M059J (cell line): ENCODE measurements around the gene ADAMTS17. TPM values are rescaled to one million over a fixed set of nuclear protein-coding genes. Genes with fewer than 3 reads are reported as not detected.
A peak's percentile ranks its signal among the peaks of the same experiment; 100 is the strongest.

Source experiments
- DNase-seq: peaks from one replicate; pipeline ENCODE4 v3.0.0-alpha.2; 2012; ENCODE audit warnings: low read depth
- total RNA-seq: library from RNA; depleted of rRNA; stranded (reverse); fragments of >200 nt; shearing (Covaris generic); gene quantifications from 2 replicates; pipeline ENCODE4 v1.2.3, GENCODE V29; 2014

The ADAMTS17 gene
- total RNA-seq, 1 experiment from 2014 or later = 0.02 TPM

DNA sequence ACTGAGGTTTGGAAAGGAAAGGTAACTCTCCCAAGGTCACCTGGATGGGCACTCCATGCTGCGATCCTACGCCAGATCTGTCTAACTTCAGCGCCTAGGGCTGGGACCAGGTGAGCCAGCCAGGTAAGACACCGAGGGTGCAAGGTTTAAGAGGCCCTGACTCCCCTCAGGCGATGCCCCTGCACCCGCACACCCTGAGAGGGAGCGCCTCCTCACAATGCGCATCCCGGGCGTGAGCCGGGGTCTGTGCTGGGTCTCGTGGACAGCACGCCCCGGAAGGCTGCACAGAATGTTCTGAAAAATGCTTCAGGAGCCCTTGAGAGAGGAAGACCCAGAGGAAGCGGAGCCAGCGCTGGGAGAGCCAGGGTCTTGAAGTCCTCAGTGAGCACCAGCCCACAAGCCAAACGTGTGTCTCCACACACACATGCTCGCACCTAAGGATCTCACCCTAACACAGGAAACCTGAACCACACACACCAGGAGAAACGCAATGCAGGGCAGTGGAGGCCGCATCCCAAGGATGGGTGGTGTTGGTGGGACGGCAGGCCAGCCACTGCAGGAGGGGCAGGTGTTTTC, 142.0 kb downstream of the ADAMTS17 start:
- DNase-seq = no peak

DNA sequence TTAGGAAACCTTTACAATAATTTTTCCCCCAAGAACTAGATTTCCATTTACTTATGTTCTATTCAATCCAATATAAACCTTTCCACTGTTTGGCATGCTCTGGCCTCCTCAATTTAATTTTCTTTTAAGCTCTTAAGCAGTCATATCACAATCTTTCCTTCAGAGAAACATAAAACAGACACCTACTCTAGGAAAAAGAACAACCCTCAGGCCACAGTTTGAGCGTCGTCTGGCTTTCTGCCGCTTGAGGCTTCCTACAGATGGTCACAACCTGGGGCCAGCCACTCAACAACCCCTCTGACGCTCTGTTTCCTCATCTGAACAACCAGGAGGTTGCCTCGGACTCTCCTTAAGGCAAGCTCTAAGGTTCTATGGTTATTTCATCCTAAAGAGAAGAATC, 143.3 kb downstream of the ADAMTS17 start:
- DNase-seq = no peak

DNA sequence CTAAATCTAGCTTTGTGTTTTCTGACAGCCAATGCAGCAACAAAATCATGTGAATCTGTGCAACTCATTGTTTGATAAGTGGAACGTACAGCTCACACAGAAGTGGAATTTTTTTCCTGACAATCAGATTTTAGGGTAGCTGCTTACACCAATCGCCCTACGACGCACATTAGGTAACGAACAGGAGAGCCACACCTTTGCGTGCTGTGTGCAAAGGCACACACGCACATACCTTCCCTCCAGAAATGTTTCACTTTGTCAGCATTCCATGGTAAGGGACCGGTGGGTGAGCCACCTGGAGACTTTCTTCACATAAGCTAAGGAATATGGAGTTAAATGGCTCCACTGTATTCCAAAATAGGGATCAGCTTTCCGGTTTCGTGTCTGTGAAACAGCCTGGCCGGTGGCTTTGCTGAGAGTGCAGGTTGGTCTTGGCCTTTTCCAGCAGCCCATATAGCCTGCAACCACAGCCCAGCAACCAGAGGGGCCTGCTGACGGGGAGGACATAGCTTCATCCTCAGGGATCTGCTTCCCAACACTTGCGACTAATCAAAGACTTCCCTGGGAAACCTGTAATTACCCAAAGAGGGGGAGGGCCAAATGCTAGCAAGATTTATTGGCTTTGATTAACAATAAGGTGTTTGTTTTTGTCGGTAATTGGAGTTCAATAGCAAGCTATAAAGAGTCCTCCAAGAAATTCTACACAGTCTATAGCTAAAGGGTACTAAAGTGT, 145.3 kb downstream of the ADAMTS17 start:
- no peak for DNase-seq

DNA sequence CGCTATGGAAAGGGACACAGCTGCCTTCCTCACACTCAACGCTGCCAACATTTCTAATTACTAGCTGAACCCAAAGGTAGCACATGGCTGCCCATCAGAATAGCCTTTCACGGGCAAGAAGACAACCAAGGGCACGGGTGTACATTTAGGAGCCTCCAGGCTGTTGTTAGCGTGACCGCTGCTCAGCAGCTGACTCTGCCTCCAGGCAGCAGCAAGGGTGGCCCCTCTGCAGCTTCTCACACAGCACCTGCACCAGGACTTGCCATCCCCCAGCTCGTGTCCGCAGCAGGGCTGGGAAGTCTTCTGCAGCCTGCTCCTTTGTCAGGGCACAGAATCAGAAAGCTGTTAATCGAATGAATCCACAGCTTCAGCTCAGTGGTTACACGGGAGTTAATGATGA, 146.8 kb downstream of the ADAMTS17 start:
- no peak for DNase-seq

DNA sequence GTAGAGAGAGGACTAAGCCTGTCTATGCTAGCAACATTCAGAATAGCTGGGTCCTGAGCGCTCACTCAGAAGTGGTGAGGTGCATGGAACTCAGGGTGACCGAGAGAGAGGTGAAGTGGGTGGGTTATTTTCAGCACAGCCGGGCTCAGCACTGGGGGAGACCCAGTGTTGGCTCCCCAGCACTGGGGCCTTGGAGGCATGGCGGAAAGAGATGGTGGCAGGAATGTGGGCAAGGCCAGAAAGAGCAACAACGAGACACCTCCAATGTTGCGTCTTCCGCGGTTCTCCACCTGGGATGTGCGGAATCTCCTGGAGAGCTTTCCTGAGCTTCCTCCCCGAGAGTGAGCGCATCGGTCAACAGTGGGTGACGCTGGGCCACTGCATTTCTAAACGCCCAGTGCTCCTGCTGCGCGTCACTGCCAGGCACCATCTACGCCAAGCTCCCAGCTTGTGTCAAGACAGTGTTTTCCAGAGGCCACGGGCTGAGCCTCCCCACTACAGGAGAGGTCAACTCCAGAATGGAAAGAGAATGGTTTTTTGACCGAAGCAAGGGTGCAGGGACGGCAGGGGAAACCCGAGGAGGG, 148.4 kb downstream of the ADAMTS17 start:
- no peak for DNase-seq

DNA sequence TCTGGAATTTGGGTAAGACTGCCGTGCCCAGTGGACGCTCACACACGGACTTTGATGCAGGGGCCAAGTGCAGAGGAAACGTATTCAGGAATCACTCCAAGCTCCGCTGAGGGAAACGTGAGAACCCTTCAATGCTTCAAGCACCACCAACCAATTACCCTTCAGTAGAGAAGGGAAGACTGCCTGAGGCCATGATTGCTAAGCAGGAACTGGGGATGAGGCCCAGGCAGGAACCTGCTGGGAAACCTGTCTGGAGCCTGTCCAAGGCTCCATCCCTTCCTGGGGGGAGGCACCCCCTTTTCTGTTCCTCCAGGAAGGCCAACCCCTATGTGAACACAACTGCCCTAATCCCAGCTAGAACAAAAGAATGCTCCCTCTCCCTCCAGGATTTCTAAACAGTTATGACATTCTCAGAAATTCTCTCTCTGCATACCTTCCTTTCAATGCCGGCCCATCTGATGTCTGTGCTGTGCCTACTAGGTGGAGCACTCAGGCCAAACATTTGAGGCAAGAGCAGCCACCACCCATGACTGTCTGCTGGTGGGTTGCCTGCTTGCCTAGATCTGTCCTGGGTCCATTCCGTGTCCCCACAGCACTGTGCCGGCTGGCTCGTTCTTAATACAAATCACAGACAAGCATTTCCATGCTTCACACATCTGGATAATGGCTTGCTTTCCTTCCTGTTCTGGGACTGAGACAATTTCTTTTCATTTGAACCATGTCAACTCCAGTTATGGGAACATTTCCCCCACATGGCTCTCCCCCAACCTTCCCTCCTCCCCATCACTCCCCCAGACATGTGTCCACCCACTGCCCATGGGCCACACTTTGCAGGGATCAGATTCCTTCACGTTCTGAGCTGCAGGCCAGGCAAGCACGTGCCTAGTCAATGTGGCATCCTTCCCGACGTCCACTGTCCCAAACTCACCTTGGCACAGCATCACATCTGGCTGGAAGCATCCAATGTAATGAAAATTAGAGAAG, 149.4 kb downstream of the ADAMTS17 start:
- DNase-seq = peak; percentile 10

DNA sequence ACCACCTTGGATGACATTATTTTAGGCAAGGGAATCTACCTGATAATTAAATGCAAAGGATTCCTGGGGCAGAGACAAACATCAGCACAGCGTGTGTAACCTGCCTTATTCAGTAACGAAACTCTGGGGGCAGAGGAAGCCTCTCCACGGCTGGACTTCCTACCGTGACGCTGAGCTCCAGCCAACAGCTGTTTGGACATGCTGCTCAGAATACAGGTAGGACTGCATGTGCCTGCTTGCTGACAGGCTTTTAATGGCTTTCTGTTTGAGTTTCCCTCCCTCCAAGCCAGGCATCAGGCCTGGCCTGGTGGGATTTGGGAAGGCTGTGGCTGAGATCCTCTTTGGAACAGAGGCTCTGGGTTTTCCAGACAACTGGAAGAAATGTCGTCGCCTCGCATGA, 150.6 kb downstream of the ADAMTS17 start:
- no peak for DNase-seq

DNA sequence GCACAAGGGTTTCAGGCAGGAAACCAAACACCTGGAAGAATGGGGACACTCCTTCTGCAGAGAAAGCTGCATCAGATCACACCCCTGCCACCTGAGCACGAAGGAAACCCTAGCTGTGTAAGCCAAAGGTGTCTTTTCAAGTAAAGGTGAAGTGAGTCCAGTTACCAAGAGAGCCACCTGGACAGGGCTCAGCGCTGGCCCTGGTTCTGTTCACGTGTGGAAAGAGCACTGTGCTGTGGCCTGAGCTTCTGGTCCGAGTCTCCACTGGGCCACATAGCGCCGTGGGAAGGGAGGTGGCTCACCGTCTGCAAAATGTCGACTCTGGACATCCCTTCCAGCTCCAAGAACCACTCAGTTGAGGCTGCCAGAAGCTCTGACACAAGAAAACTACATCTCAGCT, 151.1 kb downstream of the ADAMTS17 start:
- no peak for DNase-seq

DNA sequence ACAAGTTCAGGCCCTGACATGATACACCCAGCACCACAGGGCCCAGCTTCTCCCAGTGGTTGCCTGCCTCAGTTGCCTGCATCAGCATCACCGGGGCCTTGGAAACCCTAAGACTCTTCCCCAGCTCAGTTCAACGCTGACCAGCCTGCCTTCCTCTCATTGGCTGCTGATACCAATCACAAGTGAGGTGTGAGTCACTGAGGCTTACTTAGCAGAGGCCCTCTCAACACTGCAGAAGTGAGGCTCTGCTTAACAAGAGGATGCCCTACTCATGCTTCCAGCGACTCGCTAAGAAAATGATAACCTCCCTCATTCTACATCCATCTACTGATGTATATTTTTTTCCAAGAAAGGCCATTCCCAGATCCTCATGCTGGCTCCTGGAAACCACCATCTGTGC, 151.9 kb downstream of the ADAMTS17 start:
- DNase-seq = peak; percentile 45

DNA sequence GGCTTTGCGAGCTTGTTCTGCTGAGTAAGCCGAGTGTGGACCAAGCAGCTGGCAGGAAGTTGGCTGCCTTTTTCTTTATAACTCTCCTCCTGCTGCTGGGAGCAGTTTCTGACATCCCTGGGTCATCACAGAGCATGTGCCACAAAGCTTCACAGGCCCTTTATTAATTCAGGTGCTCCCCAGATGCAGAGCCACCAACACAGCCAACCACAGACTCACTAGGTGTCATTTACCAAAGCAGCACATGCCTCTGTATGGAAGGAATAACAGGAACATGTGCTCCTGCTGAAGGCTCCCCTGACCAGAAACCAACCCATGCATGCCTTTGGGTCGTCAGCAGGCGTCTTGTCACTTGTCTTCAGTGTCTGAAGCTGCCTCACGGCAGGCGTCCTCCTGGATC, 152.5 kb downstream of the ADAMTS17 start:
- no peak for DNase-seq

DNA sequence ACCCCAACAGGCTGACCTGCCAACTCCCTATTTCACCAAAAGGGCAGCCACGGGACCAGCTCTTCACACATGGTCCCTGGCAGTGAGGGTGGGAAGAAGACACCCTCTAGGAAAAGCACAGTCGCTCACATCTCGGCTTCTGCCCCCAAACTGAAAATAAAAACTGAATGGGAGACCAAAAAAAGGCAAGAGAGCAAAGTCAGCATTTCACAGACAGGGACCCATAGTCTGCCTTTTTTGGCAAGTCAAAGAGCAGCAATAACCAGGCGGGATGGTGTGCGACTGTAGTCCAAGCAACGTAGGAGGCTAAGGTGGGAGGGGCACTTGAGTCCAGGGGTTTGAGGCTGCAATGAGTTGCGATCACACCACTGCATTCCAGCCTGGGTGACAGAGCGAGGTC, 154.1 kb downstream of the ADAMTS17 start:
- DNase-seq = no peak

DNA sequence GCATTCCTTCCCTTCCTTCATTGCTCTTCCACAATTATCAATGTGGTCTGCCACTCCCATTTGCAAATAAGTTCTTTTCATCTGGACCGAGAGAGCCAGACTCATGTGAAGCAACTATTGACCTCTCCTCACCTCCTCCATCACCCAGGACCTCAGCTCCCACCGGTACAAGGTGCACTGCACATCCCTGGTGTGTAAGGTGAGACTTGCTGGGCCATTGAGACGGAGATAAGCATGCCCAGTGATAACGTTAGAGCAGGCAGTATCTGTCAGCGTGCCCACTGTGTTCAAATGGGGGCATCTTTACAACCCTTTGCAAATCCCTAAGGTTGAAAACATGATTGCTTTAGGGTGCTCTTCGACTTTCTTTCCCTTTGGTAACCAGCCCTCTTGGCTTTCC, 154.8 kb downstream of the ADAMTS17 start:
- no peak for DNase-seq

DNA sequence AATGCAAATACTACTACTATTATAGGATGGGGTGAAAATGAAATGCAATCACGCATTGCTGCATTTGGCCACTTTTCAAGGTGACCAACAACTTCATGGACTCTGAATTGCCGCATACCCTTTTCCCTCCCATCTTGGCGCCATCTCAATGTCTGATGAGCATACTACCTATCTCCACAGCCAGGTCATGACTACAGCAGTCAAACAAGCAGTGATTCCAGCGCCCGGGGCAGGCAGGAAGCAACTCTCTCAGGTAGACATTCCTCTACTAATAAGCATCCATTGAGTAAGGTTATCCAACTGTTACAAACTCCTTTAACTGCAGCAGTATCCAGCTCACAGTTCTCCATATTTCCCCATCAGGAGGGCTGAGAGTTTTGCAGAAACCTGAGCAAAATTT, 155.4 kb downstream of the ADAMTS17 start:
- DNase-seq = no peak

DNA sequence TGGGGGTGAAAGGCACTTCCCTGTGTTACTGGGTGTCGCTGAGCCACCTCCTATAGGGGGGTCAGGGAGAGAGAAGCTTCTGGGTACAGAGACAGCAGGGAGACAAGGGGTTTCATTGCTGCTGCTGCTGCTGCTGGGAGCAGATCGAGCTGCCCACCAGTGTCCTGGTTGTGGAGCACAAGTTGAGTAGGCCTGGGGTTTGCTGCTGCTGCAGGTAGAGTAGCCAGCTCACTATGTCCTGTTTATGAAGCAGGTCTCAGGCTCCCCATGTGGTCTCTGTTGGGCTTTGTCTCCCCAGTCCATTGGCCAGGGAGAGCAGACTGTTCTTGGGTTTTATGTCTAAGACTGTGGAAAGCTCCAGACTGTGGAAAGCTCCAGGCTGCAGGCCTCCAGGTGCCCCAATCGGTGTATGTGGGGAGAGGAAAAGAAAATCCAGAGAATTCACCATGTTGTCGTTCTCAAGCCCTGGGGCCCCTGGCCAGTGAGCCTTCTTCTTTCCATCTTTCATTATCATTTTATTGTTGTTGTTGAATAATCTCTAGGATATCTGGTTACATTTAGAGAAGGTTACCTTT, 157.8 kb downstream of the ADAMTS17 start:
- DNase-seq = no peak

DNA sequence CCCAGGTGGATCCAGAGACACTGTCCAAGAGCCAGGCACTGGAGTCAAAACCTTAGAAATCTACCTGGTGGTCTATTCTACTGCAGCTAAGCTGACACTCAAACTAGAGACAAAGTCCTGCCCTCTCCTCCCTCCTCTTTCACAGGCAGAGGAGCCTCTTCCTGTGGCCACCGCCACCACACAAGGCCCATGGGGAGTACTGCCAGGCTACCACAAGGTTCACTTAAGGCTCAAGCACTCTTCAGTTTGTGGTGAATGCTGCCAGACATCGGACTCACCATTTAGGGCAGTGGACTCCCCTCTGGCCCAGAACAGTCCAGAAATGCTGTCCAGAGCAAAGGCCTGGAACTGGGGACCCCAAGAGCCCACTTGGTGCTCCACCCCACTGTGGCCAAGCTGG, 160.9 kb downstream of the ADAMTS17 start:
- no peak for DNase-seq

DNA sequence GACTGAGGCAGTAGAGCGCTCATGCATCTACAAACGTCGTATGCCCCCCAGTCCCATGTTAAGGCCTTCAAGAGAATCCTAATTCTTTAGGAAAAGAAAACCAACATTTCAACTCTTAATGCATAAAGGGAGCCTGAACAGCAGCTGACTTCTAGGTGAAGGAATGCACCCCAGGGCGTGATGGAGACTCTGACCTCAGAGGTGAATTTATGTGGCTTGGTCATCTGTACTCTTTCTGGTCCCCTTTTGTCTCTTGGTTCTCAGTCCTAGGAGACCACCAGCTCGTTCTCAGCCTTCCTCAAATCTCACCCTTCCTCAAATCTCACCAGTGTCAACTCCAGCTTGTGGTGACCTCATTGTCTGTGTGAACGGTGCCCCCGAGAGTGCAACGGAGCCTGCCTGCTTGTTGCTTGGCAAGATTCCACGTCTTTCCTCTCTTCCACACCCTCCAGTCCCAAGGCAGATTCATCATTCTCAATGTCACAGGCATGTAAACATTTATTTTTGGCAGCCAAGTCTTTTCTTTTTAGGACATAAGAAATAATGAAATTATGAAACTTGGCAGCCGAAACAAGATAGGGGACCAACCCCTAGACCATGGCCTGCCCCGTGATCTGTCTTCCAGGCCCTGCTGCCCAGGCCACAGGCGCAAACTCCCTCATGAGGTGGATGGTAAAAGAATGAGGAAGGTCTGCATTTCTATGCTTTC, 166.2 kb downstream of the ADAMTS17 start:
- DNase-seq = no peak

DNA sequence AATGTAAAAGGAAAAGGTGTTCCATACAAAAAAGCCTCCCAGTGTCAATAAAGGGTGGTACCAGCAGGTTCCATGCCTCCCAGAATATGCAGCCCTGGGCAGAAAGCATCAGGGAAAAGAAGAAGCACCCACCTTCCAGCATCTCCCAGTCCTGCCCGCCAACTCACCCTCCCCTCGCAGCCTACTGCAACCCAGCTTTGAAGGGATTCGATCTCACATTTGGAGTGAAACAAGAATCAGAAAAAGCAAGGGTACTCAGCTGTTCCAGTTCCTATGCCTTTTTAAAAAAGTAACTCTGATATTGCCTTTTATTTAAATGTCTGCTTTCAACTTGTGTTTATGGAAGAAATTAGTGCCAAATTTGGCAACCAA, 166.9 kb downstream of the ADAMTS17 start:
- no peak for DNase-seq

DNA sequence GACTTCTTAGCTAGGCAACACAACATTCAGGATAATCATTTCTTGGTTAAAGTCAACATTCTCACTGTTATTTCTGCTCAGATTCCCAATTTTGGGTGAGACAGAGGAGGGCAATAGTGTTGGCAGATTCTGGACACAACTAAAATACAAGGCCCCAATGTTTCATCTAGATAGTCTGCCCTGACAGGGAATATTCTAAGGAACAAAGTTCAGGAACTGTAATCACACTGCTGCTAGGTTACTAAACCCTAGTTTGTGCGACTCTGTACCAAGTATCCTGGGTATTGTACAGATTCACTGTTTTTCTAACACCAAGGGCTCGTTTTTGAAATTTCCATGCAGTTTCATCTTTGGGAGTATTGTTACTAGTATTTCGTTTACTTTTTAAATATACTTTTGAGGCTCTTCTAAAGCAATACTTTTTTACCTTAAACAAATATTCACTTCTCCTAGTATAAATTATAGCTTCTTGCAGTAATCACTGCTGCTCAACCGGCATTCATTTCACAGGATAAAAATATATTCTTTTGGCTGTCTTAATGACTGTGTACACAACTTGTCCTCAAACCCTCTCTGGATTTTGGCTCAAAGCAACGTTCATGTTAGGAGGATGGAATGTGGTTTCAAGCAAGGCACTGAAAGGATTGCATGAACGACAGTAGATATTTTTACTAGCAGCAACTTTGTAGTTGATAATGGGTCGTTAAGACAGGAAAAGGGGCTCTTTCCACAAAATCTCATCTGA, 167.4 kb downstream of the ADAMTS17 start:
- DNase-seq = no peak

DNA sequence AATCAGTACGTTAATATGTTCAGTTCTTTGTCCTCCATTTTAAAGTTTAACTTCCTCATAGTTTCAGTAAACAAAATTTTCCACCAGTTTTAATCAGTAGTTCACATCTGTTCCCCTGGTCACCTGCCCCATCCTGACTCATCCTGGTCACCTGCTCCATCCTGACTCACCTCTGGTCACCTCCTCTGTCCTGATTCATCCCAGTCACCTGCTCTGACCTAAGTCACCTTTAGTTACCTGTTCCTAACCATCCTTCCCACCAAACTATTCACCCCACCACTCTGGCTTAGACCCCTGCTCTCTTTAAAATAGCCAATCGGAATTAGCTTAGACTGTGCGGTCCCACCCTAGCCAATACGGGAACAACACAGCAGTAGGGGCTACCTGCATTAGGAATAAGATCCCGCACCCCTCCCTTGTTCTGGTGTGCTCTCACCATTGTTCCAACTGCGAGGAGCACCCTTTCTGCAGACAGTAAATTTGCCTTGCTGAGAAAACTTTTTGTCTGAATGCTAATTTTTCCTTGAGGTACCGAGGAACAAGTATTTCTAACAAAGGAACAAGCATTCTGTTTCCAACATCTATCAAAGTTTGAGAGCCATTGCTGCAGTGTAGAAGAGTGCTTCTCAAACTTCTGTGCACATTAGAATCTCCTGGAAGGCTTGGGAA, 169.3 kb downstream of the ADAMTS17 start:
- DNase-seq = no peak

DNA sequence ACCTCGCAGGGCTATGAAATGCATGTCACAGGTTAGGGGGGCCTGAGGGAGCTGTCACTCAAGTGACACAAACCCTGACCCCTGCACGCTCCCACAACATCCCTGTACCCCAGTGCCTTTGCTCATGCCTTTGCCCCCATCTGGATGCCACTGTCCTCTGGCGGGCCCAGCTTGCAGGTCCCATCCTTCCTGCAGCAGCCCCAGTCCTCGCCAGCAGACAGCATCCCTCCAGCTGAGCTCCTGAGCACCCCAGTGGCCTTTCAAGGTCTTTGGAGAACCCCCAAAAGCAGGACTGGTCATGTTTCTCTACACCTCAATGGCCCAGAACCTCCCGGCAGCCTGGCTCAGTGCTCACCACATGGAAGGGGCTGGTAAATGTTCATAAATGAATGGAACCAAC, 170.4 kb downstream of the ADAMTS17 start:
- no peak for DNase-seq
